Renal cortical epithelial cell (primary cell): ENCODE measurements around the gene MUC6. TPM values are rescaled to one million over a fixed set of nuclear protein-coding genes. Genes with fewer than 3 reads are reported as not detected.

Source experiments
- DNase-seq: peaks from one replicate; pipeline ENCODE4 v3.0.0-alpha.2; 2011; ENCODE audit warnings: low read depth
- total RNA-seq: library from RNA; depleted of rRNA; stranded (reverse); fragments of >200 nt; gene quantifications from 2 replicates; pipeline ENCODE4 v1.2.3, GENCODE V29; 2014

MUC6 gene
- total RNA-seq, 1 donor from 2014 or later = not detected

DNA sequence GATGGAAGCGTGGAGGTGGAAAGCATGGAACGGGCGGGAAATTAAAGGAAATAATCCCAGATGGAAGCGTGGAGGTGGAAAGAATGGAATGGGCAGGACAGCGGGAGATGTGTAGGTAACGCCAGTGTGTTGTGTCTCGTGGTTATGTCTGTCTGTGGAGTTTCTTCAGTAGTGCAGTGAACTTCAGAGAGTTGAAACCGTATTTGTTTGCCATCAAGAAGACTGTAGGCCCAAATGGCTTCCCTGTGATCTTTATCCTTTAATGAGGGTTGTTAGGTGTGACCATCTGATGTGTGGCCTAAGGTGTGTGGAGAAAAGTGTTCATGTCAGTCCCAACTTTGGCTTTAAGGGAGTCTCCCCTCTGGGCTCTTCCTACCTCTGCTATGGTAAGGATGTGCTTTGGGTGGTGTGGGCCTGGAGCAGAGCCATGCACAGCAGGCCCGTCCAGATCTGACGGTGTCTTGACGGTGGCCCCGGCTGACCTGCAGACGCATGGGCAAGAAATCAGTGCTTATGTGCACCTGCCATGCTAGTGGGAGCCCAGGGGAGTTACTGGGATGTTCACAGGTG, 71.2 kb downstream of the MUC6 start:
- no peak for DNase-seq

DNA sequence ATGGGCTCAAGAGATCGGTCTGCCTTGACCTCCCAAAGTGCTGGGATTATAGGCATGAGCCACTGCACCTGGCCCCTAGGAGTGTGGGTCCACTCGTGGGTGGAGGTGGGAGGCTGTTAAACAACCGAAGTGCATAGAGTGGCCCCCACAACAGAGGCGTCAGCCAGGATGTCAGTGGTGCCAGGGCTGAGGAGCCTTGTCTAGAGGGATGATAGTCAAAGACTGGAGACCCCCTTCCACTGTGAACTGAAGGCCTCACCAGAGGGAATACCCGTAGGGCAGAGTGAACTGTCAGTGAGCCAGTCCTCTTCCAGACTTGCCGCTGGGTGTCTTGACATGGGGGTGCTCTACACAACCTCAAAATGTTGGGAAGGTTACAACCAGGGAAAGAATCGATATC, 72.7 kb downstream of the MUC6 start:
- no peak for DNase-seq

Other genes starting within 250 kb of the MUC6 start
- gene CEND1, start 246.6 kb downstream of the MUC6 start, total RNA-seq = 0.60 TPM in 1 of 2 replicates, not detected in the other
- gene SLC25A22, start 238.4 kb downstream of the MUC6 start, total RNA-seq = 16.3 and 22.6 TPM in 2 replicates
- gene PIDD1, start 231.5 kb downstream of the MUC6 start, total RNA-seq = 3.1 and 6.9 TPM in 2 replicates
- 167 and 180 TPM in 2 replicates for gene RPLP2, start 226.8 kb downstream of the MUC6 start, total RNA-seq
- 19.3 and 60.1 TPM in 2 replicates for gene PNPLA2, start 217.8 kb downstream of the MUC6 start, total RNA-seq
- 3.7 and 6.4 TPM in 2 replicates for gene CRACR2B, start 208.8 kb downstream of the MUC6 start, total RNA-seq
- gene CD151, start 203.8 kb downstream of the MUC6 start, total RNA-seq = 831 and 921 TPM in 2 replicates
- 38.0 and 64.1 TPM in 2 replicates for gene POLR2L, start 194.2 kb downstream of the MUC6 start, total RNA-seq
- gene TSPAN4, start 193.9 kb downstream of the MUC6 start, total RNA-seq = 85.4 and 86.2 TPM in 2 replicates
- 35.3 and 83.9 TPM in 2 replicates for gene CHID1, start 125.9 kb downstream of the MUC6 start, total RNA-seq
- gene AP2A2, start 110.8 kb downstream of the MUC6 start, total RNA-seq = 20.1 and 97.3 TPM in 2 replicates
- gene MUC2, start 38.2 kb upstream of the MUC6 start, total RNA-seq = not detected in 2 replicates
- gene MUC5AC, start 121.2 kb upstream of the MUC6 start, total RNA-seq = not detected in 2 replicates
- gene MUC5B, start 186.3 kb upstream of the MUC6 start, total RNA-seq = not detected in 2 replicates